ENCODE measurements around the gene WNK2. TPM values are rescaled to one million over a fixed set of nuclear protein-coding genes. Genes with fewer than 3 reads are reported as not detected.

The WNK2 gene
- total and polyA plus RNA-seq, 2 donors (not counting 3 experiments of a cell fraction or from before 2014, with no cell fraction given): not detected

DNA sequence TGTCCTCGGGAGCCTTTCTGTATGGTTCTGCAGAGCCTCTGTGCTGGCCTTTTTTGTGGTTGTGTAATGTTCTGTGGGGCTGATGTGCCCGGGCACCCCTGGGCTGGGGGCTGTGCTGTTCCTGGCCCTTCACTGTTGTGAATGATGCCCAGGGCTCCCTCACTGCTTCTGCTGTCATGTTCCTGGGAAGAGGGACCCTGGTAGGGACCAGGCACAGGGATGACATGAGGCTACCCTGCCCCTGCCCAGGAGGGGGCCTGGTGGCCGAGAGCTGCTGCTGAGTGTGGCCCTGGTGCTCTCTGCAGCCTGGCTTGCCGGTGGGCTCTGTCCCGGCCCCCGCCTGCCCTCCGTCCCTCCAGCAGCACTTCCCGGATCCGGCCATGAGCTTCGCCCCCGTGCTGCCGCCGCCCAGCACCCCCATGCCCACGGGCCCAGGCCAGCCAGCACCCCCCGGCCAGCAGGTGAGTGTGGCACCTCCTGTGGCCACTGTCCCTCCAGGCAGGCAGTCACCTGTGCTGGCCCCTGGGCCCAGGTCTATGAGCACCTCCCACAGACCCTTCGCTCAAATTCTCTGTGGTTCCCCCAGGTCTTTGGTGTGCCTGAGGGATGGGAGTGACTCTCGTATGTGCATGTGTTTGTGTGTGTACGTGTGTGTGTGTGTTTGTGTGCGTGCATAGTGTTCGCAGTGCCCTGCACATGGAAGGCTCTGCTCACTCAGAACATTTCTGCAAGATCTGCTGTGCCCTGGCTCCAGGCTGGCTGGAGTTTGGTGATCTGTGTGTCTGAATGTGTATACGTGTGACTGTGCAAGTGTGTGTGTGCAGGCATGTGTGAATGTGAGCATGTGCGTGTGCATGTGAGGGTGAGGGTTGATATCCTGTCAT is 72.3 kb downstream of the WNK2 start:
- H3K27ac ChIP-seq (ENCODE audit: insufficient read depth, low read depth, low read length): no peak overlapping the region
- H3K27me3 ChIP-seq (ENCODE audit: control insufficient read depth in 2 of 2, insufficient read depth in 2 of 2, low read length in 2 of 2): no peaks in the 10 kb centered on the region
- H3K9me1 ChIP-seq (replicated peaks; ENCODE audit: control insufficient read depth, extremely low read depth, insufficient read depth, low read length): no peaks in the 10 kb centered on the region
- dilution Hi-C loops (cut with MboI; ENCODE audit: extremely low pct_ligation_motif_present, low sequenced_read_pairs) (no loop called here), intact Hi-C loops (cut with micrococcal nuclease) (no loop called here)
- no peaks in the 10 kb centered on the region for H3K4me1 ChIP-seq (ENCODE audit: control insufficient read depth, extremely low read depth, insufficient read depth, low read length)
- no TSS peak for BruUV-seq (replicated peaks)
- H3K9me3 ChIP-seq (replicated peaks; ENCODE audit: control insufficient read depth, insufficient read depth, low read length): no peaks in the 10 kb centered on the region
- H3K4me3 ChIP-seq (replicated peaks in 1 of 3; ENCODE audit: insufficient read depth in 1 of 3, low read depth in 1 of 3, low read length in 3 of 3): no peak overlapping the region
- FAIRE-seq (no peak), DNase-seq (ENCODE audit: low read depth, low spot score) (no peak)
- no peak for TF ChIP-seq POLR2AphosphoS5 (IDR thresholded peaks at IDR 0.05; ENCODE audit: insufficient read depth, low read depth, low read length)
- TF ChIP-seq MAX (IDR thresholded peaks at IDR 0.05; ENCODE audit: insufficient read depth, insufficient read length): no peak
- TF ChIP-seq GATA2 (IDR thresholded peaks at IDR 0.05; ENCODE audit: insufficient read depth, insufficient read length, low read depth, low read length): no peak
- no peak for TF ChIP-seq MYC (IDR thresholded peaks at IDR 0.05; ENCODE audit: low read depth, low read length)
- no peak for TF ChIP-seq EZH2 (IDR thresholded peaks at IDR 0.05; ENCODE audit: borderline replicate concordance, low read depth, low read length, severe bottlenecking)
- no peak for TF ChIP-seq FOS (IDR thresholded peaks at IDR 0.05; ENCODE audit: borderline replicate concordance, insufficient read depth, low read length)
- TF ChIP-seq, protein P1, sequence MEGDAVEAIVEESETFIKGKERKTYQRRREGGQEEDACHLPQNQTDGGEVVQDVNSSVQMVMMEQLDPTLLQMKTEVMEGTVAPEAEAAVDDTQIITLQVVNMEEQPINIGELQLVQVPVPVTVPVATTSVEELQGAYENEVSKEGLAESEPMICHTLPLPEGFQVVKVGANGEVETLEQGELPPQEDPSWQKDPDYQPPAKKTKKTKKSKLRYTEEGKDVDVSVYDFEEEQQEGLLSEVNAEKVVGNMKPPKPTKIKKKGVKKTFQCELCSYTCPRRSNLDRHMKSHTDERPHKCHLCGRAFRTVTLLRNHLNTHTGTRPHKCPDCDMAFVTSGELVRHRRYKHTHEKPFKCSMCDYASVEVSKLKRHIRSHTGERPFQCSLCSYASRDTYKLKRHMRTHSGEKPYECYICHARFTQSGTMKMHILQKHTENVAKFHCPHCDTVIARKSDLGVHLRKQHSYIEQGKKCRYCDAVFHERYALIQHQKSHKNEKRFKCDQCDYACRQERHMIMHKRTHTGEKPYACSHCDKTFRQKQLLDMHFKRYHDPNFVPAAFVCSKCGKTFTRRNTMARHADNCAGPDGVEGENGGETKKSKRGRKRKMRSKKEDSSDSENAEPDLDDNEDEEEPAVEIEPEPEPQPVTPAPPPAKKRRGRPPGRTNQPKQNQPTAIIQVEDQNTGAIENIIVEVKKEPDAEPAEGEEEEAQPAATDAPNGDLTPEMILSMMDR (IDR thresholded peaks at IDR 0.05; ENCODE audit: extremely low read depth in 1 of 2, insufficient read depth in 1 of 2, low read depth in 1 of 2, low read length in 2 of 2): no peak
- TF ChIP-seq JUN (IDR thresholded peaks at IDR 0.05; ENCODE audit: borderline replicate concordance, insufficient read depth, insufficient read length, low read depth): no peak
- no peak for TF ChIP-seq POLR2A (IDR thresholded peaks at IDR 0.05; ENCODE audit: low read depth, low read length)
- ChIA-PET POLR2A (no interaction called here), CTCF (no interaction called here)
- no peaks in the 10 kb centered on the region for H3K79me2 ChIP-seq (ENCODE audit: control insufficient read depth, insufficient read depth, low read length)
- no peak overlapping the region for H3K4me2 ChIP-seq (ENCODE audit: insufficient read depth, low read length)
- H2AFZ ChIP-seq (ENCODE audit: low read depth, low read length): no peak overlapping the region
- H4K20me1 ChIP-seq (replicated peaks; ENCODE audit: control insufficient read depth, extremely low read depth, insufficient read depth, low read length): no peaks in the 10 kb centered on the region
- H3K9ac ChIP-seq (replicated peaks; ENCODE audit: extremely low read depth, insufficient read depth, low read length): no peak overlapping the region
- H3K36me3 ChIP-seq (ENCODE audit: control insufficient read depth in 2 of 2, extremely low read depth in 1 of 2, insufficient read depth in 2 of 2, low read length in 2 of 2): no peaks in the 10 kb centered on the region

Measured in endothelial cell of umbilical vein (primary cell).